ENCODE data around the gene TUBGCP2.

Gene TUBGCP2

DNA sequence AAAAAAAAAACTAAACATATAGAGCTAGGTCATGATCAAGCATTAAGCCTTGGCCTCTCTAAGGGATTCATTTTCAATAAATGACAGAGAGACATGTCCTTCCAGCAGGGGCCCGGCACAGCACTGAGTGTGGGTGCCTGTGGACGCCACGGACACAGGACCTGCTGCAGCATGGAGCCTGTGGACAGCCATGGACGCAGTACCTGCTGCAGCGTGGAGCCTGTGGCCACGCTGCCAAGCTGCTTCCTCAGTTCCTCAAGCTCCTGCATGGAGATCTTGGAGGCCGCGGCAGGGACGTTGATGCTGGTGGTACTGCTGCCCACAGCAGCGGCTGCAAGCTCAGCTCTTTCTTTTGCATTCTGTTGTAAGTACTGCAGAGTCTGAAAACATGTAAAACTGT, 9.4 kb downstream of the TUBGCP2 start:
- peaks cover 18% of the 10 kb centered on the region for H3K79me2 ChIP-seq (ENCODE audit: control insufficient read depth, low read length)
- H3K4me1 ChIP-seq (ENCODE audit: control insufficient read depth, low read length) = no peaks in the 10 kb centered on the region
- H4K20me1 ChIP-seq (ENCODE audit: control insufficient read depth, insufficient read depth, low read depth, low read length) = peaks cover 11% of the 10 kb centered on the region; the same call in 1 of the 2 replicates
- H3K4me3 ChIP-seq (ENCODE audit: low read length) = no peak overlapping the region
- TF ChIP-seq, protein P1, sequence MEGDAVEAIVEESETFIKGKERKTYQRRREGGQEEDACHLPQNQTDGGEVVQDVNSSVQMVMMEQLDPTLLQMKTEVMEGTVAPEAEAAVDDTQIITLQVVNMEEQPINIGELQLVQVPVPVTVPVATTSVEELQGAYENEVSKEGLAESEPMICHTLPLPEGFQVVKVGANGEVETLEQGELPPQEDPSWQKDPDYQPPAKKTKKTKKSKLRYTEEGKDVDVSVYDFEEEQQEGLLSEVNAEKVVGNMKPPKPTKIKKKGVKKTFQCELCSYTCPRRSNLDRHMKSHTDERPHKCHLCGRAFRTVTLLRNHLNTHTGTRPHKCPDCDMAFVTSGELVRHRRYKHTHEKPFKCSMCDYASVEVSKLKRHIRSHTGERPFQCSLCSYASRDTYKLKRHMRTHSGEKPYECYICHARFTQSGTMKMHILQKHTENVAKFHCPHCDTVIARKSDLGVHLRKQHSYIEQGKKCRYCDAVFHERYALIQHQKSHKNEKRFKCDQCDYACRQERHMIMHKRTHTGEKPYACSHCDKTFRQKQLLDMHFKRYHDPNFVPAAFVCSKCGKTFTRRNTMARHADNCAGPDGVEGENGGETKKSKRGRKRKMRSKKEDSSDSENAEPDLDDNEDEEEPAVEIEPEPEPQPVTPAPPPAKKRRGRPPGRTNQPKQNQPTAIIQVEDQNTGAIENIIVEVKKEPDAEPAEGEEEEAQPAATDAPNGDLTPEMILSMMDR (IDR thresholded peaks at IDR 0.05; ENCODE audit: low read depth, low read length, poor library complexity, severe bottlenecking) = no peak
- TF ChIP-seq EZH2phosphoT487 (IDR thresholded peaks at IDR 0.05; ENCODE audit: borderline replicate concordance, low read length) = no peak
- H3K9me2 ChIP-seq (replicated peaks; ENCODE audit: control insufficient read depth, low read length) = no peaks in the 10 kb centered on the region
- H3F3A ChIP-seq (ENCODE audit: control insufficient read depth, insufficient read depth) = no peaks in the 10 kb centered on the region
- peaks cover 61% of the 10 kb centered on the region for H3K36me3 ChIP-seq (ENCODE audit: control insufficient read depth, low read length)
- H3K9me3 ChIP-seq (ENCODE audit: control insufficient read depth, insufficient read depth, low read length) = no peaks in the 10 kb centered on the region
- H3K4me2 ChIP-seq (ENCODE audit: low read length) = no peak overlapping the region
- no peaks in the 10 kb centered on the region for H3K27me3 ChIP-seq (ENCODE audit: control insufficient read depth, low read length)
- H3K27ac ChIP-seq (ENCODE audit: low read depth, low read length) = no peak overlapping the region

DNA sequence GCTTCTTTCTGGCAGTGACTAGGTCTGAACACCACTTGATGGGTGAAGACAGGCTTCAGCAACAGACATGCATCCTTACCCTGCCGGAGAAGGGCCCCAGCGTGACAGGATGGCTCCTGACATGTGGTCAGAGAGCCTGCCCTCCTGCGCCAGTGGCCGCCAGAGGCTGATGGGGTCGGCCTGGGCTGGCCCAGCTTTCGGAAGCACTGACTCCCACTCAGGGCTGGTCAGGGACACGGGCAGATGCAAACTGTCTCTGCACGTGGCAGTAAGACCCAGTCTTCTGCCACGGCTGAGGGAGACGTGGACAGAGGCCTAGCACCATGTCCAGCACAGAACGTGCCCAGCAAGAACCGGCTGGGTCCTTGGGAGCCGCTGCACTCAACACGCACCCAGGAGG, 10.2 kb downstream of the TUBGCP2 start:
- Histone ChIP-seq H3K4me2 (ENCODE audit: low read length) (no peak overlapping the region), H3K27me3 (ENCODE audit: control insufficient read depth, low read length) (no peaks in the 10 kb centered on the region), H3K27ac (ENCODE audit: low read depth, low read length) (no peak overlapping the region), H3K79me2 (ENCODE audit: control insufficient read depth, low read length) (peaks cover 11% of the 10 kb centered on the region), H3K4me1 (ENCODE audit: control insufficient read depth, low read length) (no peaks in the 10 kb centered on the region), H4K20me1 (ENCODE audit: control insufficient read depth, insufficient read depth, low read depth, low read length) (0 out of 2 replicates have a peak, but pooled peaks cover 5% of the 10 kb centered on the region), H3K36me3 (ENCODE audit: control insufficient read depth, low read length) (peaks cover 68% of the 10 kb centered on the region), H3K9me2 (replicated peaks; ENCODE audit: control insufficient read depth, low read length) (no peaks in the 10 kb centered on the region), H3K4me3 (ENCODE audit: low read length) (no peak overlapping the region), H3F3A (ENCODE audit: control insufficient read depth, insufficient read depth) (no peaks in the 10 kb centered on the region), H3K9me3 (ENCODE audit: control insufficient read depth, insufficient read depth, low read length) (no peaks in the 10 kb centered on the region)
- no peak for TF ChIP-seq EZH2phosphoT487 (IDR thresholded peaks at IDR 0.05; ENCODE audit: borderline replicate concordance, low read length)
- TF ChIP-seq, protein P1 (IDR thresholded peaks at IDR 0.05; ENCODE audit: low read depth, low read length, poor library complexity, severe bottlenecking) = no peak

DNA sequence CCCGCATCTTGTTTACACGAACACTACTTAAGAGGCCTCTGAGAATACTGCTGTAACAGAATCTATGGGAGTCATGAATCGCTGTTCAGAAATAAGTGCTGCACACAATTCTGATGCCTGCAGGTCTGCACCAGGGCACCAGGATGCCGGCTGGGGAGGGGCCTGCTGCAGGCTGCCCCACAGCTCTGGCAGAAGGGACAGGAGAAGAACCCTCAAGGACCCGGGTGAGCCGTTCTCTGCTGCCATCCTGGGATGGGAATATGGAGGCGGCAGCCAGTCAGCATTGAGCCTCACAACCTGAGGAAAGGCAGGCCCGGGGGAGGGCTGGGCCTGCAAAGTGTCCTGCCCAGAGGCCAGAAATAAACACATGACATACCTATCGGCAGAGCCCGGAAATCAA, 11.2 kb downstream of the TUBGCP2 start:
- no peaks in the 10 kb centered on the region for H3K4me1 ChIP-seq (ENCODE audit: control insufficient read depth, low read length)
- no peaks in the 10 kb centered on the region for H3K9me3 ChIP-seq (ENCODE audit: control insufficient read depth, insufficient read depth, low read length)
- H4K20me1 ChIP-seq (ENCODE audit: control insufficient read depth, insufficient read depth, low read depth, low read length) = 0 out of 2 replicates have a peak, but pooled peaks cover 2% of the 10 kb centered on the region
- no peak overlapping the region for H3K27ac ChIP-seq (ENCODE audit: low read depth, low read length)
- no peak overlapping the region for H3K4me2 ChIP-seq (ENCODE audit: low read length)
- H3K9me2 ChIP-seq (replicated peaks; ENCODE audit: control insufficient read depth, low read length) = no peaks in the 10 kb centered on the region
- TF ChIP-seq, protein P1 (IDR thresholded peaks at IDR 0.05; ENCODE audit: low read depth, low read length, poor library complexity, severe bottlenecking) = no peak
- no peak for TF ChIP-seq EZH2phosphoT487 (IDR thresholded peaks at IDR 0.05; ENCODE audit: borderline replicate concordance, low read length)
- H3K27me3 ChIP-seq (ENCODE audit: control insufficient read depth, low read length) = no peaks in the 10 kb centered on the region
- H3K4me3 ChIP-seq (ENCODE audit: low read length) = no peak overlapping the region
- H3K36me3 ChIP-seq (ENCODE audit: control insufficient read depth, low read length) = peaks cover 74% of the 10 kb centered on the region
- H3K79me2 ChIP-seq (ENCODE audit: control insufficient read depth, low read length) = peaks cover 1% of the 10 kb centered on the region
- no peaks in the 10 kb centered on the region for H3F3A ChIP-seq (ENCODE audit: control insufficient read depth, insufficient read depth)
